HL-60/S4 treated with retinoic acid at 250 ng/mL for 4 days and 3 days (cell line): ENCODE measurements around the gene OR2H2.

ENCODE experiments used
- in situ Hi-C: fragments of 300-500 bp; cut with MboI; formaldehyde crosslinking; loops from 2 replicates; pipeline ENCODE4 v1.7.0; 2022; ENCODE audit warnings: low sequenced_read_pairs

The OR2H2 gene

GRCh38 chr6:29627755-29628418 lies 43.0 kb downstream of the OR2H2 start:
- in situ Hi-C loops = no loop called here

- in situ Hi-C loops = no loop called here
Observed at GRCh38 chr6:29628419-29629281, 43.7 kb downstream of the OR2H2 start.

- in situ Hi-C loops = no loop called here
Observed at GRCh38 chr6:29629571-29629970, 44.6 kb downstream of the OR2H2 start.

GRCh38 chr6:29630315-29630714 lies 45.4 kb downstream of the OR2H2 start:
- in situ Hi-C loops = no loop called here

- in situ Hi-C loops = no loop called here
Observed at GRCh38 chr6:29631209-29631810, 46.4 kb downstream of the OR2H2 start.

GRCh38 chr6:29631860-29632731 lies 47.2 kb downstream of the OR2H2 start:
- in situ Hi-C loops = no loop called here

- in situ Hi-C loops = no loop called here
Observed at GRCh38 chr6:29632789-29633533, 48.0 kb downstream of the OR2H2 start, which contains the start of gene GABBR1. Gene GABBR1, minus strand, starts transcription at chr6:29633183. Its CDS starts 798 bp downstream, at chr6:29632385.

- in situ Hi-C loops = no loop called here
Observed at GRCh38 chr6:29633534-29633905, 48.6 kb downstream of the OR2H2 start.

GRCh38 chr6:29637247-29637646 lies 52.3 kb downstream of the OR2H2 start:
- in situ Hi-C loops = no loop called here
